HG03064 (cell line): Measurements from ENCODE around the gene SRF.

Experiments
- ATAC-seq: cut with Tn5 transposase; IDR thresholded peaks from one replicate; pipeline ENCODE4 v1.9.1; 2021; ENCODE audit warnings: low read depth; ENCODE audit not compliant: unreplicated experiment

Gene SRF

GRCh38 chr6:43207286-43207685 lies 36.2 kb downstream of the SRF start:
- no peak for ATAC-seq

GRCh38 chr6:43211955-43212354 lies 40.9 kb downstream of the SRF start:
- ATAC-seq: no peak

- ATAC-seq: no peak
Measured at GRCh38 chr6:43213431-43213830, 42.4 kb downstream of the SRF start.

- ATAC-seq: no peak
Measured at GRCh38 chr6:43215066-43215465, 44.0 kb downstream of the SRF start.

GRCh38 chr6:43216200-43216599 lies 45.1 kb downstream of the SRF start:
- ATAC-seq: no peak

GRCh38 chr6:43217351-43217750 lies 46.3 kb downstream of the SRF start:
- ATAC-seq: no peak

- no peak for ATAC-seq
Measured at GRCh38 chr6:43219119-43219518, 48.0 kb downstream of the SRF start.

- no peak for ATAC-seq
Measured at GRCh38 chr6:43219814-43220213, 48.7 kb downstream of the SRF start.

GRCh38 chr6:43220439-43220951 lies 49.4 kb downstream of the SRF start:
- no peak for ATAC-seq

GRCh38 chr6:43221046-43221972 lies 50.2 kb downstream of the SRF start:
- no peak for ATAC-seq

GRCh38 chr6:43222418-43223059 lies 51.5 kb downstream of the SRF start:
- ATAC-seq: no peak

GRCh38 chr6:43223175-43223574 lies 52.1 kb downstream of the SRF start:
- ATAC-seq: no peak

- no peak for ATAC-seq
Measured at GRCh38 chr6:43226192-43226851, 55.3 kb downstream of the SRF start.

- ATAC-seq: peak; percentile 79
Measured at GRCh38 chr6:43228951-43229802, 58.1 kb downstream of the SRF start, which contains the start of gene DNPH1. Gene DNPH1 (minus strand): TSS chr6:43229481. CDS start chr6:43229456, 25 bp downstream.

GRCh38 chr6:43229803-43230620 lies 58.9 kb downstream of the SRF start:
- no peak for ATAC-seq

GRCh38 chr6:43231053-43231452 lies 60.0 kb downstream of the SRF start:
- no peak for ATAC-seq
